PFSK-1 (cell line): Measurements from ENCODE around the gene LOXL3.

Experiments used
- POLR2AphosphoS5 ChIP-seq: IDR thresholded peaks from 2 replicates; pipeline ENCODE4 v1.6.1; 2012; ENCODE audit warnings: low read depth, mild to moderate bottlenecking, control low read depth, low read length, moderate library complexity
- REST ChIP-seq, 2 experiments: IDR thresholded peaks; 2 replicates each; pipeline versions ENCODE4 v1.6.1 to v1.8.0; 2011 to 2012; ENCODE audit warnings: low read depth in 2 of 2, low read length in 2 of 2, control low read depth in 1 of 2, inconsistent platforms in 1 of 2, mild to moderate bottlenecking in 1 of 2, moderate library complexity in 1 of 2; ENCODE audit not compliant: insufficient read depth in 1 of 2
- SIN3A ChIP-seq: IDR thresholded peaks from 2 replicates; pipeline ENCODE4 v1.6.1; 2012; ENCODE audit warnings: mild to moderate bottlenecking, low read length, moderate library complexity, borderline replicate concordance; ENCODE audit not compliant: insufficient read depth
- TAF1 ChIP-seq: IDR thresholded peaks from 2 replicates; pipeline ENCODE4 v1.6.1; 2012; ENCODE audit warnings: low read length, control low read depth, borderline replicate concordance; ENCODE audit not compliant: insufficient read depth

- no peak for TF ChIP-seq SIN3A
- no peak for TF ChIP-seq POLR2AphosphoS5
- TF ChIP-seq REST (IDR thresholded peaks at IDR 0.05; ENCODE audit: insufficient read depth in 1 of 2, low read depth in 2 of 2, low read length in 2 of 2), result no peak
- no peak for TF ChIP-seq TAF1
Observed at GRCh38 chr2:74559912-74560311, 6.2 kb upstream of the LOXL3 start.
